GM19438 (cell line): ENCODE data around the gene LDLRAD1.
"Not testable (repeated sequence)": the region's sequence is repeated elsewhere in the genome, so short reads cannot be mapped to it uniquely, and the experiment has no call there.

Source experiments
- ATAC-seq: cut with Tn5 transposase; IDR thresholded peaks from one replicate; pipeline ENCODE4 v1.9.1; 2021; ENCODE audit warnings: low read depth; ENCODE audit not compliant: unreplicated experiment

The LDLRAD1 gene

DNA sequence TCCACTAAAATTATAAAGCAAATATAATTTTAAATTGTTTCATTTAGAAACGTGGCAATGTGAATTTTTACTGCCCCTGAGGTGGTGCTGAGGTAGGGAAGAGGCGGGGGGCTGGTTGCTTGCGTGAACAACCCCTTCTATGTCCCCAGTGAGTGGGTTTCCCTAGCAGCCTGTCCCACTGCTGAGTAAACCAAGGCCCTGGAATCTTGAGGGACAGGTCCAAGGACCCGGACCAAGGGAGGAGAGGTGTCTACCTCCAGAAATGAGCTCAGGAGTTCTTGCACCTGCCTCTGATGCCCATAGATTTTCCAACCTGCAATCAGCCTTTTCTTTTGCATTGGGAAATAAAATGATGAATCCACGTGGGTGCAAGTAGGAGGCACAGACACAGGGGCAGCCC, 649 bp upstream of the LDLRAD1 start:
- no peak for ATAC-seq

DNA sequence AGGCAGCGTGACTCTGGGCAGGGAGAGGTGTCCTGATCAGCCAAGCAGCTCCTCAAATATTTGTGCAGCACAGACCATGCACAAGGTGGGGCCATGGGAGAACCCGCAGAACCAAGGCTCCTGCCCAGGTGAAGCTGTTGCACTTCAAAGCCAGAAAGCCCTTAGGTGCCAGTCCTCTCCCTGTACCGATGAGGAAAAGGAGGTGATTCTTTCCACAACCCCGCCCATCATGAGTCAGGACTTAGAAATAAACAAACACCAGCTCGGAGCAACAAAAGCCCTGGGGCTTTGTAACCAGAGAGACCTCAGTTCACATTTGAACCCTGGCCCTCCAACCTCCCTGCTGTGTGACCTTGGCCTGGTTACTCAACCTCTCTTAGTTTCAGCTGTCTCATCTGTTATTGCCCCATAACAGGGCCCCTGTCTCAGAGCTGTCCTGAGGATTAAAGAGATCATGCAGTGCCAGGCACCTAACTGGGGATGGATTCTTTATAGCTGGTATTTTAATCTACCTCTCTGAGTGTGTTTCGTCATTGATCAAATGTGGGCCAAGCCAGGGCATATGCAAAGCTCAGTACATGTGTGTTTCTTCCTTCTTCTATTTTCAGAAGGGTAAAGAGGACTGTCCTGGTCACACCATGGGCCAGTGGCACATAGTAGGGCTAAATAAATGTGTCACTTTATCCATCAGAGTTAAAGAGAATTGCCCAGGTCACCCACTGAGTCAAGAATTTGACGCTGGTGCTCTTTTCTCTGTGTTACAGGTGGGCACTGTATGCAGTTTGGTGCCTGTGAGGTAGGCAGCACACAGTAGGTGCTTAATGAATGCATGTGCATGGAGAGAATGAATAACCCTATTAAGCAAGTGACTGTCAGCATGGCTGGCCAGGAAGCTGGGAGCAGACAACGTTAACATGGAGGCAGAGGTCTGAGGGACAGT, 1.4 kb downstream of the LDLRAD1 start:
- ATAC-seq: no peak

GRCh38 chr1:54014009-54014629, 3.9 kb downstream of the LDLRAD1 start:
- ATAC-seq: no peak

DNA sequence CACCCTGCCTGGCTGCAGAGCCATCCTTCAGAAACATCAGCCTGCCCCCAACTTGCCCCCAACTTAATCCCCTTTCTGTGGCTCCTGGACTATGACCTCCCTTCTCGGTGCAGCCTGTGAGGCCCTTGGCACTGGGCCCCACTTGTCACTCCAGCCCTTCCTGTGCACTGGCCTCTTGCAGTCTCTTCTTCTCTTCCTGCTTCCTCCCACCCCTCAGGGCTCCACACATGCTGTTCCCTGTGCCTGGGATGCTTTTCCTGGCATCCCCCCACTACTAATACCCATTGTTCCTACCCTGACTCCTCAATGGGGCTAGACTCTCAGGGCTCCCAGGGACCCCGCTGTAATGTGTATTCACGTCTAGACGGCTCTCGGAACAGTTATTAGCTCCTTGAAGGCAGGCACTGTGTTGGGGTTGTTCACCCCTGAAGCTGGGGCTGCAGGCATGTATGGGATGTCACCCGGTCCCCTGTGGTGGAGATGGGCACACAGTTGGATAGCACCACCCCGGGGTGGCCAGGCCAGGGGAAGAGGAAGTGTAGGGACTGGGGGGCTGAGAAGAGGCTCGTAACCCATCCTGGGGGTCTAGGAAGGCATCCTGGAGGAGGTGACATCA, 4.5 kb downstream of the LDLRAD1 start:
- no peak for ATAC-seq

GRCh38 chr1:54012863-54013262, 5.1 kb downstream of the LDLRAD1 start:
- no peak for ATAC-seq

GRCh38 chr1:54012008-54012325, 6.0 kb downstream of the LDLRAD1 start:
- ATAC-seq: no peak

GRCh38 chr1:54011316-54012007, 6.5 kb downstream of the LDLRAD1 start:
- no peak for ATAC-seq

DNA sequence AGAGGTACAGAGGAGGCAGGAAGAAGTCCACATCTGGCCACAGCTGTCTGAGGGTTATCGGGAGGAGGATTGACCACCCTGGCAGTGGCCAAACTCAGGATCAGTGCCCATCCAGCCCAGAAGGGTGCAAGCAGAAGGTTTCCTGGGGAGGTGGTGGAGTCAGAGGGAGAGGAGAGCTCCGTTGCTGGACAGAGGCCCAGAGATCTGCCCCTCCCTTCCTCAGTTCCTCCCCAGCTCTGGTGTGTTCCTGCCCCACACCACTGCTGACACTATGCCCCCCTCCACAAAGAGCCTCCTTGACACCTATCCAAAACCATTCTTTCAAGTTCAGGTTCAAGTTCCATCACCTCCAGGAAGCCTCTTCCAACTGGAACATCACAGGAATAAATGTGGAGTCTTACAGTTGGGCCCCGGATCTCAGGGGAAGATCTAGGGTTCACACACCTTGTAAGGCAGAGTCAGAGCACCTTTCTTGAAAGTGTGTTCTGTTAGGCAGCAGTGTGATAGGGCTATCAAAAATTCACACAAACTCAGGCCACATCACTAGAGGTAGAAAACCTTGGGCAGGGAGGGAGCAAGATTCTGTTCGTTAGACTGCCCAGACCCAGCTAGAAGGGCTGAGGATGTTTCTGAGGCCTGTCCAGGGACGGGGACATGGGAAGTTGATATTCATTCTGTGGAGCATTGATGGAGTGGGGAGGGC, 7.4 kb downstream of the LDLRAD1 start:
- ATAC-seq: no peak

- ATAC-seq: no peak
Observed at GRCh38 chr1:54009406-54009805, 8.6 kb downstream of the LDLRAD1 start.

DNA sequence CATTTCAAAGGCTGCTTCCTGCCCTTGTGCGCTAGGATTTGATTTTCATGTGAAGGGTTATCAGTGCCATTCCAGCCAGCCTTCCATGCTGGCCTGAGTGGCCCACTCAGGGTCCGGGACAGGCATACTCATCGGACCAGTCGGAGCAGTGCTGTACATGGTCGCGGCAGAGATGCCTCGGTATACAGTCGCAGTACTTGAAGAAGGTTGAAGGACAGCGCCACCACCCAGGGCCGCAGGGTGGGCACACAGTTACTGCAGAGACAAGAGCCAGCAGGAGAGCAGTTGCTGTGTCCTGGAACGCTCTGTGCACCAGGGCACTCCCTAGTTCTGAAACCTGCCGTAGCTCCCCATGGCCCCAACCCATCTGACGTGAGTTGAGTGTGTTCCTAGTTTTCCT, 9.1 kb downstream of the LDLRAD1 start:
- ATAC-seq: no peak

DNA sequence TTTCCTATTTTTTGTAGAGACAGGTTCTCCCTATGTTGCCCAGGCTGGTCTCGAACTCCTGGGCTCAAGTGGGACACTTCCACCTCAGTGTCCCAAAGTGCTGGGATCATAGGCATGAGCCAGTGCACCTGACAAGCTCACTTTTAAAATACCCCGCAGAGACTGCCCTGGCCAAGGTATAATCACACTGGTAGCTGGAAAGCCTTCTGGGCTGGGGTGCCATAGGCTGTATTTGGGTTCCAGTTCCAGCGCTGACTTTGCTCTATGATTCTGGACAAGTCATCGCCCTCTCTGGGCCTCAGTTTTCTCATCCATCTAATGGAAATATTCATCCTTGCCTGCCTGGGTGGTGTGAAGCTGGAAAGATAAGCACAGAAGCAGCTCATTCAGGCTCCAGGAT, 10.4 kb downstream of the LDLRAD1 start:
- no peak for ATAC-seq

DNA sequence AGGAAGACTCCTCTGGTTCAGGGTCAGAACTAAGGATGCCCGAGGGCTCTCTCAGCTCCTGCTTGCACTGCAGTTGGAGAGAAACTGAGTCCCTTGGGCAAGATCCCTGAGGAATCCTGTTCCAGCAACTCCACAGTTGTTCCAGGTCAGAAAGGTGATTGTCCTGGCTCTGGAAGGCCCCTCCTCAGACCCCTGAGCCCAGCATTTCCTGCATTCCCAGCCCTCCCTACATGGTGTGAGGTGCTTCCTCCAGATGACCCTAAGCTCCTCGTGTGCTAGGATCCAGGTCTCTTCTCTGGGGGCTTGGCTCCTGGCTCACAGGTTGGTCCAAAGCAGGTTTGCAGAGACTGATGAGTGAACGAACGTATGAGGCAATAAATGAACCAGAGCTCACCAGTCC, 11.5 kb downstream of the LDLRAD1 start:
- no peak for ATAC-seq

- no peak for ATAC-seq
Observed at GRCh38 chr1:54004481-54005049, 13.4 kb downstream of the LDLRAD1 start.

DNA sequence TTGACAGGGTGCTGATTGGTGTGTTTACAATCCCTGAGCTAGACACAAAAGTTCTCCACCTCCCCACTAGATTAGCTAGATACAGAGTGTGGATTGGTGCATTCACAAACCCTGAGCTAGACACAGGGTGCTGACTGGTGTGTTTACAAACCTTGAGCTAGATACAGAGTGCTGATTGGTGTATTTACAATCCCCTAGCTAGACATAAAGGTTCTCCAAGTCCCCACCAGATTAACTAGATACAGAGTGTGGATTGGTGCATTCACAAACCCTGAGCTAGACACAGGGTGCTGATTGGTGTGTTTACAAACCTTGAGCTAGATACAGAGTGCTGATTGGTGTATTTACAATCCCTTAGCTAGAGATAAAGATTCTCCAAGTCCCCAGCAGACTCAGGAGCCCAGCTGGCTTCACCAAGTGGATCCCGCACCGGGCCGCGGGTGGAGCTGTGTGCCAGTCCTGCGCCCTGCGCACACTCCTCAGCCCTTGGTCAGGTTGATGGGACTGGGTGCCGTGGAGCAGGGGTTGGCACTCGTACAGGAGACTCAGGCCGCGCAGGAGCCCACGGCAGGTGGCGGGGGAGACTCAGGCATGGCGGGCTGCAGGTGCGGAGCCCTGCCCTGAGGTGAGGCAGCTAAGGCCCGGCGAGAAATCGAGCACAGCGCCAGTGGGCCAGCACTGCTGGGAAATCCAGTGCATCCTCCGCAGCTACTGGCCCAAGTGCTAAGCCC, 14.1 kb downstream of the LDLRAD1 start:
- not testable (repeated sequence) for ATAC-seq

GRCh38 chr1:54003249-54003646, 14.7 kb downstream of the LDLRAD1 start:
- ATAC-seq: no peak

- no peak for ATAC-seq
Observed at GRCh38 chr1:54002544-54003248, 15.3 kb downstream of the LDLRAD1 start.

DNA sequence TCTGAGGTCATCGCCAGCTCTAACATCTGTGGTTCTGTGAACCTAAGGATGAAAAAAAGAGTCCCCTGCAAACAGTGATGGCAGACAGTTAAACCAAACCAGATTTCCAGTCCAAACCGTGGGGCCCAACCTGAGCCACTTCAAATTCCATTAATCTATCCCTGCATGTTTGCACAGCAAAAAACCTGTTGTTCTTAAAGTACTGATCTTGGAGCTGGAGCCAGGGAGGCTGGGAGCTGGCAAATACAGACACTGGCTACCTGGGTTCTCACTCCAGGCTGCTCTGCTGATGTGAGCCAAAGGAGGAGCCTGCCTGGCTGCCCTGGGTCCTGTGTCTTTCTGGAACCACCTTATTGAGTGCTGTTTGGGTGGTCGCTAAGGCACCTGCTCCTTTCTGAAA, 16.4 kb downstream of the LDLRAD1 start:
- ATAC-seq: no peak

DNA sequence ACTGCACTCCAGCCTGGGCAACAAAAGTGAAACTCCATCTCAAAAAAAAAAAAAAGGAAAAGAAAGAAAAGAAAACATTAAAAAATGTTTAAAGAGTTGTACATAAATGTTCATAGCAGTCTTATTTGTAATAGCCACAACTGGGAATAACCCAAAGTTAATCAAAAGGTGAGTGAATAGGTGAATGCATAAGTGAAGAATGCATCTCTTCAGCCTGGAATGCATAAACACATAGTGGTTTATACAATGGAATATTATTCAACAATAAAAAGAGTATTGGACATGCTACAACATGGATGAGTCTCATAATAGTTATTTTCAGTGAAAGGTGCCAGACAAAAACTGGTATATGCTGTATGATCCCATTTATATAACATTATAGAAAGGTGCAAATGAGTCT, 18.1 kb downstream of the LDLRAD1 start:
- ATAC-seq: no peak

DNA sequence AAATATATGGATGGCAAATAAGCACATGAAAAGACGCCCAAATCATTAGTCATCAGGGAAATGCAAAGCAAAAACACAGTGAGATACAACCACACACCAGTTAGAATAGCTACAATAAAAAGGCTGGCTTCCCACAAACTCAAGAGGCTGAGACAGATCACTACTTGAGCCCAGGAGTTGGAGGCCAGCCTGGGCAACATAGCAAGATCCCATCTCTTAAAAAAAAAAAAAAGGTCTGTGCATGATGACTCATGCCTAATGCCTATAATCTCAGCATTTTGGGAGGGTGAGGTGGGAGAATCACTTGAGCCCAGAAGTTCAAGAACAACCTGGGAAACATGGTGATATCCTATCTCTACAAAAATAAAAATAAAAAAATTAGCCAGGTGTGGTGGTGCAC, 19.8 kb downstream of the LDLRAD1 start:
- no peak for ATAC-seq
